Endodermal cell (in vitro differentiated cells): ENCODE data around the gene DPP10. TPM values are rescaled to one million over a fixed set of nuclear protein-coding genes. Genes with fewer than 3 reads are reported as not detected.
"Not testable (repeated sequence)": the region's sequence is repeated elsewhere in the genome, so short reads cannot be mapped to it uniquely, and the experiment has no call there.

ENCODE experiments used
- DNase-seq: peaks from one replicate; pipeline ENCODE4 v3.0.0-alpha.2; 2017
- H3K27ac ChIP-seq: 2 replicates; pipeline ENCODE4 v1.5.1; 2013; ENCODE audit warnings: mild to moderate bottlenecking, low read depth, low read length, moderate library complexity
- H3K27me3 ChIP-seq: 2 replicates; pipeline ENCODE4 v1.6.1; 2013; ENCODE audit warnings: mild to moderate bottlenecking, low read length, moderate library complexity; ENCODE audit not compliant: insufficient read depth, control insufficient read depth, poor library complexity, severe bottlenecking
- H3K36me3 ChIP-seq: 2 replicates; pipeline ENCODE4 v1.7.0; 2013; ENCODE audit warnings: mild to moderate bottlenecking, low read length, moderate library complexity; ENCODE audit not compliant: control insufficient read depth, insufficient read depth
- H3K4me1 ChIP-seq: one replicate; pipeline ENCODE4 v1.7.0; 2013; ENCODE audit warnings: low read length; ENCODE audit not compliant: control insufficient read depth, insufficient read depth
- H3K4me3 ChIP-seq: 2 replicates; pipeline ENCODE4 v1.5.1; 2013; ENCODE audit warnings: mild to moderate bottlenecking, low read length, moderate library complexity
- H3K9ac ChIP-seq: 2 replicates; pipeline ENCODE4 v1.6.1; 2013; ENCODE audit warnings: mild to moderate bottlenecking, low read length, moderate library complexity; ENCODE audit not compliant: poor library complexity, severe bottlenecking; ENCODE audit errors: extremely low read depth
- H3K9me3 ChIP-seq: 2 replicates; pipeline ENCODE4 v1.6.1; 2013; ENCODE audit warnings: mild to moderate bottlenecking, low read length, moderate library complexity; ENCODE audit not compliant: control insufficient read depth
- H3K27ac Mint-ChIP-seq: 2 replicates; pipeline ENCODE4 v1.8.0; 2020; ENCODE audit warnings: mixed read lengths
- H3K27me3 Mint-ChIP-seq: 2 replicates; pipeline ENCODE4 v1.8.0; 2021; ENCODE audit warnings: mild to moderate bottlenecking, mixed read lengths; ENCODE audit not compliant: insufficient read depth
- H3K36me3 Mint-ChIP-seq: 2 replicates; pipeline ENCODE4 v1.8.0; 2020; ENCODE audit warnings: low read depth, mixed read lengths
- H3K4me1 Mint-ChIP-seq: 2 replicates; pipeline ENCODE4 v1.8.0; 2020; ENCODE audit warnings: mixed read lengths
- H3K4me3 Mint-ChIP-seq: 2 replicates; pipeline ENCODE4 v1.8.0; 2020; ENCODE audit warnings: mild to moderate bottlenecking, moderate library complexity, mixed read lengths
- H3K9me3 Mint-ChIP-seq: 2 replicates; pipeline ENCODE4 v1.8.0; 2020; ENCODE audit warnings: mild to moderate bottlenecking, mixed read lengths
- WGBS, 2 experiments: methylation state at CpG; one replicate each; pipeline versions ENCODE4 v1.1.5 to v1.1.7; 2013; ENCODE audit warnings: missing lambda C conversion rate in 2 of 2, mixed read lengths in 1 of 2; ENCODE audit not compliant: insufficient coverage in 1 of 2, insufficient read length in 1 of 2; 5-methylcytosine and 5-hydroxymethylcytosine counted together
- total RNA-seq, 2 donors: library from RNA; stranded (reverse); fragmentation: NEBNext Ultra II Directional in 1 of 2; extraction: Animal tissue kit (Norgen Biotek cat#: 25700) in 1 of 2; gene quantifications; 2 replicates in 1 of 2; 3 replicates in 1 of 2; pipeline ENCODE4 v1.2.1, GENCODE V29; 2021
- TF ChIP-seq, protein P1 (sequence below): fragments of 200-600 bp; sonication (generic); conservative IDR thresholded peaks from 2 replicates; pipeline ENCODE4 v1.5.0; 2021; ENCODE audit warnings: antibody characterized with exemption, mild to moderate bottlenecking

DPP10 gene
- total RNA-seq, 2 donors from 2014 or later = 8.2 to 19.2 TPM

DNA sequence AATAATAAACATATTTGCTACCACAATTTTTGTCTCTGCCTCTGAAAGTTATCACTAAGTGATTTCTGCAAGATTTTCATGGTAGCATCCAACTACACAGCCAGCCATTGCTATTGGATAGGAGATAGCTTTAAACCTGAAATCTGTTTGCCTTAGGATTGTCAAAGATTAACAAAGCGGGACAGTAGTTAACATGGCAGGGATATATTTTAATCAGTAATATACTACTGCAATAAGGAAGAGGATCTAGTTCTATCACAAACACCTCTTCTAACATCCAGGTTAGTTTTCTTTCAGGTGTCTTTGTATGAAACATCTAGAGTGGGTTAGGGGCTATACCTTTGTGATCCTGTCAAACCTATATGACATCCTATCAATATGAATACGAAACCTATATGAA, 641.3 kb downstream of the DPP10 start:
- H3K9ac ChIP-seq = no peak overlapping the region
- H3K27me3 ChIP-seq = no peaks in the 10 kb centered on the region
- H3K4me1 ChIP-seq = peaks cover 4% of the 10 kb centered on the region
- peaks cover 29% of the 10 kb centered on the region for H3K9me3 ChIP-seq
- H3K4me3 Mint-ChIP-seq = no peak overlapping the region
- H3K27ac ChIP-seq = no peak overlapping the region
- no peaks in the 10 kb centered on the region for H3K4me1 Mint-ChIP-seq
- DNase-seq = no peak
- no peak overlapping the region for H3K4me3 ChIP-seq
- H3K27me3 Mint-ChIP-seq = no peaks in the 10 kb centered on the region
- WGBS, 2 experiments = 93% methylated on average over 1 of the region's 2 CpGs; no CpG with 5 or more reads in 1 of the 2 experiments
- TF ChIP-seq, protein P1, sequence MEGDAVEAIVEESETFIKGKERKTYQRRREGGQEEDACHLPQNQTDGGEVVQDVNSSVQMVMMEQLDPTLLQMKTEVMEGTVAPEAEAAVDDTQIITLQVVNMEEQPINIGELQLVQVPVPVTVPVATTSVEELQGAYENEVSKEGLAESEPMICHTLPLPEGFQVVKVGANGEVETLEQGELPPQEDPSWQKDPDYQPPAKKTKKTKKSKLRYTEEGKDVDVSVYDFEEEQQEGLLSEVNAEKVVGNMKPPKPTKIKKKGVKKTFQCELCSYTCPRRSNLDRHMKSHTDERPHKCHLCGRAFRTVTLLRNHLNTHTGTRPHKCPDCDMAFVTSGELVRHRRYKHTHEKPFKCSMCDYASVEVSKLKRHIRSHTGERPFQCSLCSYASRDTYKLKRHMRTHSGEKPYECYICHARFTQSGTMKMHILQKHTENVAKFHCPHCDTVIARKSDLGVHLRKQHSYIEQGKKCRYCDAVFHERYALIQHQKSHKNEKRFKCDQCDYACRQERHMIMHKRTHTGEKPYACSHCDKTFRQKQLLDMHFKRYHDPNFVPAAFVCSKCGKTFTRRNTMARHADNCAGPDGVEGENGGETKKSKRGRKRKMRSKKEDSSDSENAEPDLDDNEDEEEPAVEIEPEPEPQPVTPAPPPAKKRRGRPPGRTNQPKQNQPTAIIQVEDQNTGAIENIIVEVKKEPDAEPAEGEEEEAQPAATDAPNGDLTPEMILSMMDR = no peak
- H3K9me3 Mint-ChIP-seq = peaks cover 31% of the 10 kb centered on the region
- H3K27ac Mint-ChIP-seq = no peak overlapping the region
- no peaks in the 10 kb centered on the region for H3K36me3 ChIP-seq
- peaks cover 2% of the 10 kb centered on the region for H3K36me3 Mint-ChIP-seq

DNA sequence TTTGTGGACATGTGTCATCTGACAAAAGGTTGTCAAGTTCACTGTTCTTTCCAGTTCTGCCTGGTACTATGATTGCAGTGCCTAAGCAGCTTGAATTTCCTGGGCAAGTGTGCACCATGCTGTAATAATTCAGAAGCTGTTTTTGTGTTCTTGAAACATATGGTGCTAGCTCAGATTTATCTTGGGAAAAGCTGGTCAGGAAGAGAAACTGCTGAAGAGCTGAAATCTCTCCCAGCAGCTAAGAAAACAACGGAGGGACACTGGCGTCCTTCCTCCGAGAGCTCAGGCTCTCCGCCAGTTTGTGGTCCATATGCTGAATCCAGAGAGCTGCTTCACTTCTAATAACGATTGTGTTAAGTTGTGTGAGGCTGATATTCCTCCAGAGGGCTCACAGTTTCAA, 642.0 kb downstream of the DPP10 start:
- Mint-ChIP-seq H3K4me3 (no peak overlapping the region), H3K27ac (no peak overlapping the region), H3K9me3 (peaks cover 37% of the 10 kb centered on the region), H3K27me3 (no peaks in the 10 kb centered on the region), H3K36me3 (peaks cover 8% of the 10 kb centered on the region), H3K4me1 (no peaks in the 10 kb centered on the region)
- Histone ChIP-seq H3K4me3 (no peak overlapping the region), H3K27me3 (no peaks in the 10 kb centered on the region), H3K4me1 (peaks cover 4% of the 10 kb centered on the region), H3K9me3 (peaks cover 36% of the 10 kb centered on the region), H3K9ac (no peak overlapping the region), H3K27ac (no peak overlapping the region), H3K36me3 (no peaks in the 10 kb centered on the region)
- DNase-seq = no peak
- 82 to 83% methylated on average over 1 to 5 of the region's 5 CpGs for WGBS, 2 experiments
- TF ChIP-seq, protein P1 = no peak

DNA sequence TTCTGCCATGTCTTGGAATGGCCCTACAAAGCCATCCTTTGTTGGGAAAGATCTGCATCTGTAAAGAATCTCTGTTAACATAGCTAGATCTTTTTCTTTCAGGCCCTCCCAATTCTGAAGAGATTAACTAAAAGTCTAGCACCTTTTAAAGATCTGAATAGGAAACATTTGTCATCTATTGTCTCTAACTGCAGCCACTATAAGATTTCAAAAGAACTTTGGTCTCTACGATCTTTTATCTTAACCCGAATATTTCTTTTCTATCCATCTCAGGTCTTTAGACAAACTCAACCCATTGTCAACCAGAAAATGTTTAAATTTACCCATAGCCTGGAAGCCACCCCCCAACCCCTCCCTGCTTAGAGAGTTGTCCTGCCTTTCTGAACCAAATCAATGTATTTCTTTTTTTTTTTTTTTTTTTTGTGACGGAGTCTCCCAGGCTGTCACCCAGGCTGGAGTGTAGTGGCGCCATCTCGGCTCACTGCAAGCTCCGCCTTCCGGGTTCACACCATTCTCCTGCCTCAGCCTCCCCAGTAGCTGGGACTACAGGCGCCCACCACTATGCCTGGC, 643.7 kb downstream of the DPP10 start:
- H3K27me3 Mint-ChIP-seq, H3K36me3 ChIP-seq, H3K27me3 ChIP-seq, H3K4me1 ChIP-seq, H3K9ac ChIP-seq, H3K27ac Mint-ChIP-seq, H3K4me1 Mint-ChIP-seq, H3K4me3 Mint-ChIP-seq, H3K27ac ChIP-seq: not testable (repeated sequence)
- Mint-ChIP-seq H3K36me3 (peaks cover 17% of the 10 kb centered on the region), H3K9me3 (peaks cover 53% of the 10 kb centered on the region)
- Histone ChIP-seq H3K4me3 (peak overlapping the region; percentile 36), H3K9me3 (peaks cover 53% of the 10 kb centered on the region)
- whole genome bisulfite sequencing, 2 experiments = 54 to 62% methylated on average over 2 to 8 of the region's 8 CpGs
- DNase-seq = peak; percentile 46

DNA sequence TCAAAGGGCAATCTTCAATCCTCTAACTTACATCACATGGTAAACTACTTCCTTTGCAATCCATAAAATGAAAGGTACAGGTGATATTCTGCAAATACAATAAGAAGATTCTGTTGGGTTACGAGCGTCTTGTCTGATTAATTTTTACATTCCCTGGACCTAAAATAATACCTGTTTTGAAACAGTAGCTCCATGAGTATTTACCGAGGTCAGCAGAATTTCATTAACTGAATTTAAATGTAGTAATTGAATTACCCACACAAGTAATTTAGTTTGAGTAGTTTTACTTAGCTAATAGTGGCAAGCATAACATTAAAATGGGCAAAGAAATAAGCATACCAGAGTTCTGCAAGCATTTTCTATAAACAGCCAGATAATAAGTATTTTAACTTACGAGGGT, 652.0 kb downstream of the DPP10 start:
- peaks cover 14% of the 10 kb centered on the region for H3K36me3 Mint-ChIP-seq
- Histone ChIP-seq H3K27ac (no peak overlapping the region), H3K9me3 (peaks cover 29% of the 10 kb centered on the region), H3K9ac (no peak overlapping the region), H3K36me3 (no peaks in the 10 kb centered on the region), H3K4me1 (no peaks in the 10 kb centered on the region), H3K27me3 (no peaks in the 10 kb centered on the region), H3K4me3 (no peak overlapping the region)
- H3K27ac Mint-ChIP-seq = no peak overlapping the region
- no peak overlapping the region for H3K4me3 Mint-ChIP-seq
- WGBS, 2 experiments = 88 to 100% methylated on average over 2 to 3 of the region's 4 CpGs
- peaks cover 9% of the 10 kb centered on the region for H3K4me1 Mint-ChIP-seq
- DNase-seq = no peak
- H3K9me3 Mint-ChIP-seq = peaks cover 28% of the 10 kb centered on the region
- H3K27me3 Mint-ChIP-seq = peaks cover 1% of the 10 kb centered on the region
- TF ChIP-seq, protein P1 = no peak
